Gastrocnemius medialis (tissue), 4 donors: ENCODE results near the gene PTPN13. TPM values are rescaled to one million over a fixed set of nuclear protein-coding genes. Genes with fewer than 3 reads are reported as not detected.

Experiments
- ATAC-seq, 2 donors: fragments of 150-250 bp; one replicate each; pipeline ENCODE4 v1.9.1; 2016
- DNase-seq, 2 donors: peaks; one replicate each; pipeline ENCODE4 v3.0.0-alpha.2; 2019
- H3K27ac ChIP-seq, 4 donors: fragments of 200-600 bp; sonication (generic); 1 replicate in 1 of 4; 2 replicates in 3 of 4; pipeline ENCODE4 v1.5.1; 2016 to 2018; ENCODE audit warnings: mild to moderate bottlenecking in 2 of 4, moderate library complexity in 1 of 4
- H3K27me3 ChIP-seq, 3 donors: fragments of 200-600 bp; sonication (generic) in 2 of 3; 1 replicate in 1 of 3; 2 replicates in 2 of 3; pipeline versions ENCODE4 v1.5.1 to v1.6.0; 2016 to 2019; ENCODE audit warnings: mild to moderate bottlenecking in 1 of 3, moderate library complexity in 1 of 3
- H3K36me3 ChIP-seq, 2 donors: fragments of 200-600 bp; sonication (generic) in 1 of 2; one replicate each; pipeline ENCODE4 v1.5.1; 2017 to 2018
- H3K4me1 ChIP-seq, 2 donors: fragments of 200-600 bp; sonication (generic) in 1 of 2; one replicate each; pipeline ENCODE4 v1.5.1; 2016 to 2017; ENCODE audit warnings: mild to moderate bottlenecking in 2 of 2
- H3K4me3 ChIP-seq, 4 donors: fragments of 200-600 bp; sonication (generic) in 3 of 4; 1 replicate in 1 of 4; 2 replicates in 3 of 4; pipeline ENCODE4 v1.5.1; 2016 to 2019; ENCODE audit warnings: mild to moderate bottlenecking in 2 of 4
- H3K9me3 ChIP-seq, 3 donors: fragments of 200-600 bp; sonication (generic) in 2 of 3; 1 replicate in 1 of 3; 2 replicates in 2 of 3; pipeline ENCODE4 v1.5.1; 2016 to 2019
- CTCF ChIP-seq, 5 experiments: fragments of 450-650 bp in 3 of 5; fragments of 200-600 bp in 2 of 5; sonication (generic) in 2 of 5; IDR thresholded peaks in 4 of 5; conservative IDR thresholded peaks in 1 of 5; 1 replicate in 4 of 5; 2 replicates in 1 of 5; pipeline ENCODE4 v1.5.1; 2016 to 2019; ENCODE audit warnings: antibody characterized with exemption in 5 of 5, mild to moderate bottlenecking in 3 of 5, moderate library complexity in 3 of 5
- POLR2A ChIP-seq, 2 donors: fragments of 450-650 bp; IDR thresholded peaks; one replicate each; pipeline ENCODE4 v1.6.1; 2017; ENCODE audit warnings: antibody characterized with exemption in 2 of 2, mild to moderate bottlenecking in 2 of 2, moderate library complexity in 2 of 2
- in situ Hi-C, 4 donors: fragments of 200-750 bp; cut with MboI; loops; one replicate each; pipeline versions ENCODE4 v1.15.0 to v1.8.0; 2017; ENCODE audit warnings: low sequenced_read_pairs in 4 of 4
- intact Hi-C: fragments of 100-400 bp; cut with DNase I; formaldehyde crosslinking; loops from one replicate; pipeline ENCODE4 v1.15.1; 2023; ENCODE audit warnings: low total_unique reads
- total RNA-seq, 4 donors: library from RNA; depleted of rRNA; stranded (reverse); fragments of >200 nt; gene quantifications; one replicate each; pipeline versions ENCODE4 v1.1.0 to v1.2.3, GENCODE V29; 2016

PTPN13 gene
- total RNA-seq, 4 donors from 2014 or later, result 0.87 to 2.0 (median 1.6) TPM

GRCh38 chr4:86816501-86817273 is 222.6 kb downstream of the PTPN13 start:
- no peak for TF ChIP-seq POLR2A (IDR thresholded peaks at IDR 0.05)
- no peak for TF ChIP-seq CTCF (IDR thresholded peaks at IDR 0.05 in 4 of 5, conservative IDR thresholded peaks at IDR 0.05 in 1 of 5)
- peaks cover 0 to 5% of the 10 kb centered on the region in 2 donors for H3K36me3 ChIP-seq
- intact Hi-C loops (no loop called here), in situ Hi-C loops (no loop called here)
- H3K4me1 ChIP-seq, result no peaks in the 10 kb centered on the region
- no peaks in the 10 kb centered on the region for H3K9me3 ChIP-seq
- DNase-seq (peak; percentile 16 to 43), ATAC-seq (peak; percentile 51 to 72)
- no peaks in the 10 kb centered on the region for H3K27me3 ChIP-seq
- H3K4me3 ChIP-seq, result no peak overlapping the region
- H3K27ac ChIP-seq, result peak overlapping the region in 3 of 4 donors; percentile 11 to 51 (median 17)

GRCh38 chr4:86818211-86818610 is 224.1 kb downstream of the PTPN13 start:
- no peak overlapping the region for H3K27ac ChIP-seq
- DNase-seq (no peak), ATAC-seq (no peak)
- H3K4me3 ChIP-seq, result no peak overlapping the region
- in situ Hi-C loops, result no loop called here
- intact Hi-C loops, result no loop called here
- H3K36me3 ChIP-seq, result peaks cover 0 to 14% of the 10 kb centered on the region in 2 donors
- TF ChIP-seq POLR2A (IDR thresholded peaks at IDR 0.05) (no peak), CTCF (IDR thresholded peaks at IDR 0.05 in 4 of 5, conservative IDR thresholded peaks at IDR 0.05 in 1 of 5) (no peak)
- H3K4me1 ChIP-seq, result no peaks in the 10 kb centered on the region
- no peaks in the 10 kb centered on the region for H3K27me3 ChIP-seq
- H3K9me3 ChIP-seq, result no peaks in the 10 kb centered on the region

GRCh38 chr4:86818841-86819240 is 224.7 kb downstream of the PTPN13 start:
- H3K27ac ChIP-seq, result no peak overlapping the region
- ATAC-seq (no peak), DNase-seq (no peak)
- peaks cover 0 to 19% of the 10 kb centered on the region in 2 donors for H3K36me3 ChIP-seq
- intact Hi-C loops, result no loop called here
- H3K4me3 ChIP-seq, result no peak overlapping the region
- no peaks in the 10 kb centered on the region for H3K27me3 ChIP-seq
- H3K9me3 ChIP-seq, result no peaks in the 10 kb centered on the region
- no peak for TF ChIP-seq POLR2A (IDR thresholded peaks at IDR 0.05)
- TF ChIP-seq CTCF (IDR thresholded peaks at IDR 0.05 in 4 of 5, conservative IDR thresholded peaks at IDR 0.05 in 1 of 5), result no peak
- in situ Hi-C loops, result no loop called here
- no peaks in the 10 kb centered on the region for H3K4me1 ChIP-seq

- no peak overlapping the region for H3K27ac ChIP-seq
- no peaks in the 10 kb centered on the region for H3K4me1 ChIP-seq
- H3K27me3 ChIP-seq, result no peaks in the 10 kb centered on the region
- no peaks in the 10 kb centered on the region for H3K9me3 ChIP-seq
- DNase-seq (no peak), ATAC-seq (no peak)
- in situ Hi-C loops (no loop called here), intact Hi-C loops (no loop called here)
- peaks cover 0 to 18% of the 10 kb centered on the region in 2 donors for H3K36me3 ChIP-seq
- no peak for TF ChIP-seq CTCF (IDR thresholded peaks at IDR 0.05 in 4 of 5, conservative IDR thresholded peaks at IDR 0.05 in 1 of 5)
- no peak for TF ChIP-seq POLR2A (IDR thresholded peaks at IDR 0.05)
- no peak overlapping the region for H3K4me3 ChIP-seq
Observed at GRCh38 chr4:86819561-86819960, 225.4 kb downstream of the PTPN13 start.
